ENCODE measurements around the gene CLK1. TPM values are rescaled to one million over a fixed set of nuclear protein-coding genes. Genes with fewer than 3 reads are reported as not detected.

The CLK1 gene
- total and polyA plus RNA-seq, 2 of the 13 experiments (the other 11 are each of a cell fraction or from before 2014, with no cell fraction given): 66.6 to 101 TPM

GRCh38 chr2:200843993-200844948 is 20.2 kb downstream of the CLK1 start (continued):
- peak; percentile 82 for TF ChIP-seq ZBTB38 (CRISPR knock-in tag; IDR thresholded peaks at IDR 0.05)
- peak; percentile 77; the same call in 1 of the 2 replicates for TF ChIP-seq ZNF44 (CRISPR knock-in tag; IDR thresholded peaks at IDR 0.05)
- TF ChIP-seq HMGXB3 (CRISPR knock-in tag; IDR thresholded peaks at IDR 0.05; ENCODE audit: borderline replicate concordance): 0 out of 2 replicates have a peak, but pooled peaks have one; percentile 32
- TF ChIP-seq BORCS8-MEF2B (CRISPR knock-in tag; IDR thresholded peaks at IDR 0.05): peak; percentile 94
- TF ChIP-seq NFRKB (IDR thresholded peaks at IDR 0.05): no peak
- TF ChIP-seq NFATC3 (CRISPR knock-in tag; IDR thresholded peaks at IDR 0.05): no peak; the same call in 1 of the 2 replicates
- TF ChIP-seq ATF2 (CRISPR knock-in tag; IDR thresholded peaks at IDR 0.05): no peak
- no peak for TF ChIP-seq SYNCRIP (IDR thresholded peaks at IDR 0.05; ENCODE audit: insufficient read depth, low read depth, low read length)
- 0 out of 2 replicates have a peak, but pooled peaks have one; percentile 26 for TF ChIP-seq CREB3 (CRISPR knock-in tag; IDR thresholded peaks at IDR 0.05)
- no peak for TF ChIP-seq MTA3 (CRISPR knock-in tag; IDR thresholded peaks at IDR 0.05)
- peak; percentile 83; the same call in 1 of the 2 replicates for TF ChIP-seq ZNF768 (CRISPR knock-in tag; IDR thresholded peaks at IDR 0.05)
- TF ChIP-seq TFAP4 (IDR thresholded peaks at IDR 0.05; ENCODE audit: borderline replicate concordance, low read depth): peak; percentile 89; the same call in 1 of the 2 replicates
- TF ChIP-seq ZNF776 (CRISPR knock-in tag; IDR thresholded peaks at IDR 0.05): peak; percentile 87
- no peak for TF ChIP-seq TFDP2 (CRISPR knock-in tag; IDR thresholded peaks at IDR 0.05)
- no peak for TF ChIP-seq PRDM4 (CRISPR knock-in tag; IDR thresholded peaks at IDR 0.05; ENCODE audit: borderline replicate concordance)
- TF ChIP-seq POLR2A (IDR thresholded peaks at IDR 0.05; ENCODE audit: insufficient read depth in 1 of 2, low read depth in 2 of 2, low read length in 2 of 2): 0 out of 4 replicates have a peak, but pooled peaks of 1 of the 2 experiments have one; percentile 33
